Smooth muscle cell (in vitro differentiated cells): ENCODE results near the gene ZER1. TPM values are rescaled to one million over a fixed set of nuclear protein-coding genes. Genes with fewer than 3 reads are reported as not detected.

Experiments
- DNase-seq: peaks from one replicate; lab custom pipeline; 2025; ENCODE audit not compliant: unreplicated experiment; lab: John Stamatoyannopoulos, UW
- H2AFZ ChIP-seq: fragments of 200-600 bp; sonication (generic); 2 replicates; pipeline ENCODE4 v1.6.0; 2016; ENCODE audit warnings: antibody characterized with exemption, low read depth, mild to moderate bottlenecking
- H3F3A ChIP-seq: fragments of 200-600 bp; sonication (generic); 2 replicates; pipeline ENCODE4 v1.6.0; 2017; ENCODE audit warnings: antibody characterized with exemption, low read depth
- H3K27ac ChIP-seq: fragments of 200-600 bp; sonication (generic); 2 replicates; pipeline ENCODE4 v1.5.1; 2016; ENCODE audit warnings: low read depth, mild to moderate bottlenecking
- H3K27me3 ChIP-seq: fragments of 200-600 bp; sonication (generic); 2 replicates; pipeline ENCODE4 v1.6.1; 2016; ENCODE audit warnings: low read depth, mild to moderate bottlenecking
- H3K36me3 ChIP-seq: fragments of 200-600 bp; sonication (generic); 2 replicates; pipeline ENCODE4 v1.5.1; 2016; ENCODE audit warnings: low read depth
- H3K4me1 ChIP-seq: fragments of 200-600 bp; sonication (generic); 2 replicates; pipeline ENCODE4 v1.5.1; 2016; ENCODE audit warnings: low read depth
- H3K4me2 ChIP-seq: fragments of 200-600 bp; sonication (generic); 2 replicates; pipeline ENCODE4 v1.6.0; 2016; ENCODE audit warnings: mild to moderate bottlenecking
- H3K4me3 ChIP-seq: fragments of 200-600 bp; sonication (generic); 2 replicates; pipeline ENCODE4 v1.5.1; 2016; ENCODE audit warnings: mild to moderate bottlenecking
- H3K79me2 ChIP-seq: fragments of 200-600 bp; sonication (generic); 2 replicates; pipeline ENCODE4 v1.6.0; 2016; ENCODE audit warnings: low read depth, mild to moderate bottlenecking
- H3K9ac ChIP-seq: fragments of 200-600 bp; sonication (generic); 2 replicates; pipeline ENCODE4 v1.6.0; 2016; ENCODE audit warnings: low read depth
- H3K9me3 ChIP-seq: fragments of 200-600 bp; sonication (generic); replicated peaks from 2 replicates; pipeline ENCODE4 v1.5.1; 2016; ENCODE audit warnings: low read depth
- H4K20me1 ChIP-seq: fragments of 200-600 bp; sonication (generic); 2 replicates; pipeline ENCODE4 v1.6.0; 2016; ENCODE audit warnings: low read depth
- CTCF ChIP-seq: fragments of 200-600 bp; sonication (generic); IDR thresholded peaks from 2 replicates; pipeline ENCODE4 v1.5.1; 2017; ENCODE audit warnings: borderline replicate concordance, mild to moderate bottlenecking, antibody characterized with exemption; ENCODE audit not compliant: insufficient read depth, poor library complexity, severe bottlenecking
- WGBS: methylation state at CpG from one replicate; pipeline ENCODE4 v1.1.7; 2016; ENCODE audit warnings: low lambda C conversion rate; 5-methylcytosine and 5-hydroxymethylcytosine counted together
- polyA plus RNA-seq: library from polyadenylated mRNA; unstranded; fragments of >200 nt; fragmentation: Nextera tagmentation; extraction: Ambion mirVana; gene quantifications from 2 replicates; pipeline ENCODE4 v1.2.1, GENCODE V29; 2016
- total RNA-seq: library from RNA; depleted of rRNA; stranded (reverse); fragments of >200 nt; gene quantifications from 2 replicates; pipeline ENCODE4 v1.2.3, GENCODE V29; 2014

Gene ZER1
- total and polyA plus RNA-seq, 2 experiments from 2014 or later: 30.6 to 38.4 TPM

GRCh38 chr9:128688501-128689292 is 83.0 kb downstream of the ZER1 start, which contains the start of gene SET:
SET (plus strand) TSS chr9:128689222; CDS start chr9:128689583, 361 bp downstream.
- WGBS: 8% methylated on average over 22 of the region's 93 CpGs
- Histone ChIP-seq H3K4me3 (peak within 1 kb of the TSS; percentile 92), H3K79me2 (peaks cover 49% of the 10 kb centered on the region)

GRCh38 chr9:128687453-128687852 is 84.3 kb downstream of the ZER1 start:
- H3K9ac ChIP-seq: no peak overlapping the region
- H3K9me3 ChIP-seq: no peaks in the 10 kb centered on the region
- 88% methylated on average over 4 of the region's 4 CpGs for WGBS
- H3K4me3 ChIP-seq: no peak overlapping the region
- H3F3A ChIP-seq: peaks cover 15% of the 10 kb centered on the region
- peaks cover 38% of the 10 kb centered on the region for H3K79me2 ChIP-seq
- H3K27me3 ChIP-seq: no peaks in the 10 kb centered on the region
- no peak overlapping the region for H2AFZ ChIP-seq
- H4K20me1 ChIP-seq: peaks cover 25% of the 10 kb centered on the region
- H3K4me1 ChIP-seq: peaks cover 39% of the 10 kb centered on the region
- no peak for DNase-seq
- peaks cover 1% of the 10 kb centered on the region for H3K36me3 ChIP-seq
- no peak overlapping the region for H3K4me2 ChIP-seq
- TF ChIP-seq CTCF: no peak
- H3K27ac ChIP-seq: no peak overlapping the region

More at GRCh38 chr9:128688501-128689292, 83.0 kb downstream of the ZER1 start, which contains the start of gene SET:
- no peak for TF ChIP-seq CTCF
- DNase-seq: peak; percentile 82
- Histone ChIP-seq H3K27me3 (no peaks in the 10 kb centered on the region), H2AFZ (peak within 1 kb of the TSS; percentile 83), H3K27ac (peak within 1 kb of the TSS; percentile 80), H3K4me1 (peaks cover 37% of the 10 kb centered on the region), H3K4me2 (peak within 1 kb of the TSS; percentile 99), H3K9me3 (no peaks in the 10 kb centered on the region), H3F3A (peaks cover 22% of the 10 kb centered on the region), H3K9ac (peak within 1 kb of the TSS; percentile 79), H3K36me3 (peaks cover 10% of the 10 kb centered on the region), H4K20me1 (peaks cover 37% of the 10 kb centered on the region)

- Histone ChIP-seq H3K27me3 (no peaks in the 10 kb centered on the region), H3F3A (peaks cover 6% of the 10 kb centered on the region), H3K4me2 (no peak overlapping the region), H3K27ac (no peak overlapping the region), H3K4me3 (no peak overlapping the region), H3K36me3 (no peaks in the 10 kb centered on the region), H3K9ac (no peak overlapping the region), H3K9me3 (no peaks in the 10 kb centered on the region), H3K79me2 (peaks cover 22% of the 10 kb centered on the region), H2AFZ (no peak overlapping the region), H3K4me1 (peaks cover 24% of the 10 kb centered on the region), H4K20me1 (peaks cover 9% of the 10 kb centered on the region)
- no peak for TF ChIP-seq CTCF
- DNase-seq: no peak
- 72% methylated on average over 17 of the region's 17 CpGs for WGBS
These were observed 85.9 kb downstream of the ZER1 start for GRCh38 chr9:128685636-128686489.
